HCT116 (cell line): ENCODE results near the gene BABAM2.

Experiments used
- CEBPB ChIP-seq: IDR thresholded peaks from 2 replicates; pipeline ENCODE4 v1.6.1; 2012; ENCODE audit warnings: low read depth
- CTCF ChIP-seq, 3 experiments: fragments of 200-600 bp in 1 of 3; sonication (generic) in 1 of 3; IDR thresholded peaks in 2 of 3; conservative IDR thresholded peaks in 1 of 3; 2 replicates each; pipeline ENCODE4 v1.5.1; 2012 to 2017; ENCODE audit warnings: low read depth in 2 of 3, low read length in 2 of 3, antibody characterized with exemption in 1 of 3, borderline replicate concordance in 1 of 3, control low read depth in 1 of 3, mild to moderate bottlenecking in 1 of 3, mixed read lengths in 1 of 3, mixed run types in 1 of 3, moderate library complexity in 1 of 3; ENCODE audit not compliant: insufficient read depth in 1 of 3
- FOSL1 ChIP-seq: IDR thresholded peaks from 2 replicates; pipeline ENCODE4 v1.6.1; 2012; ENCODE audit warnings: low read depth
- RAD21 ChIP-seq: IDR thresholded peaks from 2 replicates; pipeline ENCODE4 v1.6.1; 2012; ENCODE audit warnings: low read depth, mild to moderate bottlenecking
- TCF7L2 ChIP-seq: IDR thresholded peaks from 2 replicates; pipeline ENCODE4 v1.7.0; 2011; ENCODE audit warnings: borderline replicate concordance, inconsistent platforms; ENCODE audit not compliant: insufficient read depth, insufficient read length; ENCODE audit errors: extremely low read depth
- ZFX ChIP-seq: fragments of 450-650 bp; IDR thresholded peaks from 2 replicates; pipeline ENCODE4 v1.6.1; 2017

GRCh38 chr2:27952070-27952469 lies 61.5 kb downstream of the BABAM2 start:
- no peak for TF ChIP-seq ZFX
- no peak for TF ChIP-seq CTCF (IDR thresholded peaks at IDR 0.05 in 2 of 3, conservative IDR thresholded peaks at IDR 0.05 in 1 of 3; ENCODE audit: borderline replicate concordance in 1 of 3, insufficient read depth in 1 of 3, low read depth in 2 of 3, low read length in 2 of 3)
- no peak for TF ChIP-seq FOSL1
- no peak for TF ChIP-seq TCF7L2
- no peak for TF ChIP-seq RAD21
- no peak for TF ChIP-seq CEBPB
